ENCODE data around the gene GNB1L. TPM values are rescaled to one million over a fixed set of nuclear protein-coding genes. Genes with fewer than 3 reads are reported as not detected.

GNB1L gene
- total and polyA plus RNA-seq, 2 of the 13 experiments (the other 11 are each of a cell fraction or from before 2014, with no cell fraction given) = 2.5 to 7.4 TPM

- ATAC-seq (no peak), DNase-seq (ENCODE audit: low spot score) (no peak), FAIRE-seq (no peak)
- Histone ChIP-seq H3K4me1 (ENCODE audit: insufficient read depth, low read length) (peaks cover 28% of the 10 kb centered on the region), H3K79me2 (ENCODE audit: insufficient read depth, low read length) (no peaks in the 10 kb centered on the region), H3K4me2 (ENCODE audit: low read depth, low read length) (no peak overlapping the region), H3K27me3 (ENCODE audit: control insufficient read depth in 1 of 2, insufficient read depth in 2 of 2, low read length in 2 of 2) (no peaks in the 10 kb centered on the region), H3K9ac (ENCODE audit: insufficient read depth, low read depth, low read length) (no peak overlapping the region), H3K9me3 (ENCODE audit: low read length) (no peaks in the 10 kb centered on the region), H2AFZ (ENCODE audit: low read length) (no peak overlapping the region), H4K20me1 (ENCODE audit: insufficient read depth, low read length) (no peaks in the 10 kb centered on the region), H3K27ac (ENCODE audit: extremely low read length, insufficient read depth, low read length) (no peak overlapping the region), H3K4me3 (replicated peaks in 1 of 3; ENCODE audit: insufficient read depth in 1 of 3, low read depth in 2 of 3, low read length in 3 of 3) (no peak overlapping the region), H3K36me3 (replicated peaks in 1 of 2; ENCODE audit: control insufficient read depth in 1 of 2, insufficient read depth in 2 of 2, low read length in 2 of 2) (no peaks in the 10 kb centered on the region)
- no TSS peak for BruUV-seq (replicated peaks)
- intact Hi-C loops (cut with micrococcal nuclease; ENCODE audit: unreplicated experiment) = loop anchor here (2.0 to 5.0 kb wide), 2 partner anchors 71 to 90 kb away; no protein-coding TSS in a partner anchor
- ChIA-PET CTCF (ENCODE audit: low intra/inter-chr PET ratio, low total read pairs) (no interaction called here), POLR2A (interaction anchor here (1.0 kb wide), 1 partner anchor 33 kb away, joined by 3 read pairs; the partner anchor contains the start of genes GNB1L and RTL10)
- WGBS (ENCODE audit: low lambda C conversion rate) = 78% methylated on average over 2 of the region's 18 CpGs
- TF ChIP-seq CTCF (CRISPR knock-in tag; IDR thresholded peaks at IDR 0.05) (peak; percentile 47), IRX3 (CRISPR knock-in tag; IDR thresholded peaks at IDR 0.05; ENCODE audit: borderline replicate concordance, low read depth) (no peak), STAG1 (CRISPR knock-in tag; IDR thresholded peaks at IDR 0.05) (peak; percentile 62), SMC3 (IDR thresholded peaks at IDR 0.05; ENCODE audit: low read length) (peak; percentile 17; the same call in 1 of the 2 replicates), RAD21 (CRISPR knock-in tag; IDR thresholded peaks at IDR 0.05) (0 out of 2 replicates have a peak, but pooled peaks have one; percentile 12), MBNL3 (CRISPR knock-in tag; conservative IDR thresholded peaks at IDR 0.05) (no peak), POGZ (CRISPR knock-in tag; IDR thresholded peaks at IDR 0.05) (no peak)
- in situ Hi-C loops (cut with HindIII; ENCODE audit: extremely low pct_ligation_motif_present, low pct_unique_long_range_greater_than_20kb) = no loop called here
These were observed 33.7 kb downstream of the GNB1L start for GRCh38 chr22:19820880-19821522.

Measured in HepG2 (cell line).